Breast epithelium (tissue), 4 donors: ENCODE measurements around the gene HSPG2. TPM values are rescaled to one million over a fixed set of nuclear protein-coding genes. Genes with fewer than 3 reads are reported as not detected.

Experiments
- DNase-seq, 2 donors: peaks; one replicate each; pipeline ENCODE4 v3.0.0-alpha.2; 2019; ENCODE audit warnings: low spot score in 2 of 2
- H3K27ac ChIP-seq, 2 donors: fragments of 200-600 bp; sonication (generic) in 1 of 2; one replicate each; pipeline ENCODE4 v1.5.1; 2016 to 2019; ENCODE audit warnings: mild to moderate bottlenecking in 1 of 2
- H3K27me3 ChIP-seq, 2 donors: fragments of 200-600 bp; sonication (generic) in 1 of 2; one replicate each; pipeline versions ENCODE4 v1.5.1 to v1.6.0; 2017 to 2019; ENCODE audit warnings: control low read depth in 1 of 2, mild to moderate bottlenecking in 1 of 2
- H3K36me3 ChIP-seq: fragments of 200-600 bp; one replicate; pipeline ENCODE4 v1.5.1; 2019
- H3K4me1 ChIP-seq, 2 donors: fragments of 200-600 bp; sonication (generic); one replicate each; pipeline ENCODE4 v1.5.1; 2016 to 2019; ENCODE audit warnings: control low read depth in 1 of 2
- H3K4me3 ChIP-seq, 3 donors: fragments of 200-600 bp; sonication (generic); 1 replicate in 2 of 3; 2 replicates in 1 of 3; pipeline ENCODE4 v1.5.1; 2016 to 2019; ENCODE audit warnings: mild to moderate bottlenecking in 3 of 3, moderate library complexity in 2 of 3
- H3K9me3 ChIP-seq, 2 donors: fragments of 200-600 bp; sonication (generic) in 1 of 2; one replicate each; pipeline ENCODE4 v1.5.1; 2016 to 2019; ENCODE audit warnings: control low read depth in 1 of 2
- CTCF ChIP-seq, 3 donors: fragments of 450-650 bp; IDR thresholded peaks; one replicate each; pipeline ENCODE4 v1.5.1; 2016 to 2017; ENCODE audit warnings: antibody characterized with exemption in 3 of 3, mild to moderate bottlenecking in 3 of 3, moderate library complexity in 3 of 3
- POLR2A ChIP-seq: fragments of 450-650 bp; IDR thresholded peaks from one replicate; pipeline ENCODE4 v1.6.1; 2016; ENCODE audit warnings: antibody characterized with exemption, mild to moderate bottlenecking, moderate library complexity
- POLR2AphosphoS5 ChIP-seq, 3 donors: sonication (generic); formaldehyde crosslinking; IDR thresholded peaks; one replicate each; pipeline ENCODE4 v1.6.1; 2017; ENCODE audit warnings: antibody characterized with exemption in 3 of 3
- intact Hi-C: fragments of 100-400 bp; cut with DNase I; formaldehyde crosslinking; loops from one replicate; pipeline ENCODE4 v1.15.1; 2023; ENCODE audit warnings: low total_unique reads
- total RNA-seq, 3 donors: library from RNA; depleted of rRNA; stranded (reverse); fragments of >200 nt; gene quantifications; one replicate each; pipeline ENCODE4 v1.1.0, GENCODE V29; 2016

Gene HSPG2
- total RNA-seq, 3 donors from 2014 or later: 48.3 to 219 (median 95.0) TPM

GRCh38 chr1:21876267-21876666, 60.8 kb downstream of the HSPG2 start:
- intact Hi-C loops: no loop called here
- H3K27ac ChIP-seq: no peak overlapping the region
- no peaks in the 10 kb centered on the region for H3K4me1 ChIP-seq
- H3K36me3 ChIP-seq: peaks cover 10% of the 10 kb centered on the region
- DNase-seq: no peak
- TF ChIP-seq POLR2AphosphoS5 (IDR thresholded peaks at IDR 0.05) (no peak), CTCF (IDR thresholded peaks at IDR 0.05) (no peak), POLR2A (no peak)
- no peaks in the 10 kb centered on the region for H3K9me3 ChIP-seq
- no peaks in the 10 kb centered on the region for H3K27me3 ChIP-seq
- no peak overlapping the region for H3K4me3 ChIP-seq

- Histone ChIP-seq H3K36me3 (peaks cover 6% of the 10 kb centered on the region), H3K9me3 (no peaks in the 10 kb centered on the region), H3K27ac (no peak overlapping the region), H3K4me3 (no peak overlapping the region), H3K4me1 (peaks cover 0 to 2% of the 10 kb centered on the region in 2 donors), H3K27me3 (no peaks in the 10 kb centered on the region)
- no peak for TF ChIP-seq CTCF (IDR thresholded peaks at IDR 0.05)
- TF ChIP-seq POLR2AphosphoS5 (IDR thresholded peaks at IDR 0.05): no peak
- TF ChIP-seq POLR2A: no peak
- DNase-seq: no peak
- intact Hi-C loops: no loop called here
Observed at GRCh38 chr1:21875621-21876063, 61.5 kb downstream of the HSPG2 start.

DNA sequence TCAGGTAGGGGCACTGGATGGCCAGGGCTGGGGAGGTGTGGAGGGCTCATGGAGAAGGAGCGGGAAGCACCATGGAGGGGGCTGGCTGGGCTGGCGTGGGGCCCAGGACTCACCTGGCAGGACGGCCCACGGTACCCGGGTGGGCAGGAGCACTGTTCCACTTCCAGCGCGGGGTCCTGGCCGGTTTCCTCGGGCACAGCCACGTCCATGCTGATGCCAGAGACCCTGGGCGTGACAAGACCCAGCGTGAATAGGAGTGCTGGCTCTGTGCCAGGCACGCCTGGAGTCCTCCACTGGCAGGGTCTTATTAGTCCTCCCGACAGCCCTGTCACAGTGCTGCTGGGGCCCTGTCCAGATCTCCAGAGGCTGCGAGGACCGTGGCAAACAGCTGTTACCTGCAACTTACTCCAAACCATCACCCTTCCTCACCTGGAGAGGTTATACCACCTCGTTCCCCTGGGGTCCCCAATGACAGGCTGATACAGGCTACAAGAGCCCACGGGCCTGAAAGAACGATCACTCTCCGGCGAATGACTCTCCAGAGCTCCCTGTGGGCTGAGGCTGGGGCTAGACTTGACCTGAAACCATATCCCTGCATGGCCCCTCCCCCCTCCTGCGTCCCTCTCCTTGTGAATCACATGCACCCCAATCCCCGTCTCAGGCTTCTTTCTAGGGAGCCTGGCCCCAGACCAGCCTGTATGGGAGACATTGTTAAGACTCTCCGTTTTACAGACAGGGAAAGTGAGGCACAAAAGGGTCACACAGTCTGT, 62.1 kb downstream of the HSPG2 start:
- peak overlapping the region in 1 of 2 donors; percentile 9 for H3K27ac ChIP-seq
- no peak for DNase-seq
- no peak overlapping the region for H3K4me3 ChIP-seq
- H3K27me3 ChIP-seq: no peaks in the 10 kb centered on the region
- intact Hi-C loops: no loop called here
- no peaks in the 10 kb centered on the region for H3K9me3 ChIP-seq
- TF ChIP-seq POLR2AphosphoS5 (IDR thresholded peaks at IDR 0.05) (no peak), CTCF (IDR thresholded peaks at IDR 0.05) (no peak), POLR2A (no peak)
- H3K4me1 ChIP-seq: peaks cover 0 to 7% of the 10 kb centered on the region in 2 donors
- H3K36me3 ChIP-seq: peaks cover under 1% of the 10 kb centered on the region

DNA sequence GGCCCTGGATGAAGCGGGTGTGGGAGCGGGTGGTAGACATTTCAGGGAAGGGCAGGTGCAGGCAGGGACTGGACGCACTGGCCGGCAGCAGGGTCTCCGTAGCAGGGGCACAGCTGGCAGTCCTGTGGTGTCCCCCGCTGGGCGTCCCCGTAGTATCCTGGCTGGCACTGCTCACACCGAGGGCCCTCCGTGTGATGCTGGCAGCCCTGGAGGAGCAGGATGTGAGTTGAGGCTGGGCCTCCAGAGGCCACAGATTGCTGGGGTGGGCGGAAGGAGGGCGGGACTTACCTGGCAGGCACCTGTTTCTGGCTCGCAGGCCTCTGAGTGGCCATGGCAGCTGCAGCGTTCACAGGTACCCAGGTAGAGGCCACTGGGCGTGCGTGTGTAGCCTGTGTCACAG, 62.8 kb downstream of the HSPG2 start:
- Histone ChIP-seq H3K4me3 (no peak overlapping the region), H3K36me3 (no peaks in the 10 kb centered on the region), H3K4me1 (peaks cover 0 to 8% of the 10 kb centered on the region in 2 donors), H3K27me3 (no peaks in the 10 kb centered on the region), H3K9me3 (no peaks in the 10 kb centered on the region), H3K27ac (no peak overlapping the region)
- TF ChIP-seq POLR2AphosphoS5 (IDR thresholded peaks at IDR 0.05) (no peak), POLR2A (no peak), CTCF (IDR thresholded peaks at IDR 0.05) (no peak)
- DNase-seq: no peak
- intact Hi-C loops: no loop called here

GRCh38 chr1:21873761-21874160, 63.3 kb downstream of the HSPG2 start:
- no peak for TF ChIP-seq POLR2A
- no peak for TF ChIP-seq CTCF (IDR thresholded peaks at IDR 0.05)
- TF ChIP-seq POLR2AphosphoS5 (IDR thresholded peaks at IDR 0.05): no peak
- H3K27ac ChIP-seq: no peak overlapping the region
- H3K4me3 ChIP-seq: no peak overlapping the region
- no peak for DNase-seq
- H3K9me3 ChIP-seq: no peaks in the 10 kb centered on the region
- intact Hi-C loops: no loop called here
- peaks cover 0 to 8% of the 10 kb centered on the region in 2 donors for H3K4me1 ChIP-seq
- H3K36me3 ChIP-seq: no peaks in the 10 kb centered on the region
- H3K27me3 ChIP-seq: no peaks in the 10 kb centered on the region
